DLD1 (cell line): ENCODE measurements around the gene C1orf35.

ENCODE experiments used
- in situ Hi-C: cut with HindIII; loops from 2 replicates; pipeline ENCODE4 v1.10.0; 2017; ENCODE audit warnings: low sequenced_read_pairs

The C1orf35 gene

DNA sequence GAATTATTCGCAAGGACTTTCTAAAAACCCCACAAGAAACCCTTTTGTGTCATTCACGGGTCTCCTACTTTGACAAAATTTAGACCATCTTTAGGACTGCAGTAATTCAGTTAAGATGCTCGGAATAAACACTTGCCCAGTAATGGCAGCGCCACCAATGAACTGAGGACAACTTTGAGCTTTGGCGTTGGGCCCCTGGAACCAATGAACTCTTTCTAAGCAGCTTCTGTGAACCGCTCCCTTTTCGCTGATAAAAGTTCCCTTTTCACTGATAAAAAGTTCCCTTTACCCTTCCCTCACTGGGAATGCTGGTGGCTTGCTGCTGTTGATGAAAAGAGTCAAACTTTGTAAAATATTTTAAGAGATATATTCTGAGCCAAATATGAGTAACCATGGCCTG is 7.4 kb upstream of the C1orf35 start:
- in situ Hi-C loops: no loop called here

DNA sequence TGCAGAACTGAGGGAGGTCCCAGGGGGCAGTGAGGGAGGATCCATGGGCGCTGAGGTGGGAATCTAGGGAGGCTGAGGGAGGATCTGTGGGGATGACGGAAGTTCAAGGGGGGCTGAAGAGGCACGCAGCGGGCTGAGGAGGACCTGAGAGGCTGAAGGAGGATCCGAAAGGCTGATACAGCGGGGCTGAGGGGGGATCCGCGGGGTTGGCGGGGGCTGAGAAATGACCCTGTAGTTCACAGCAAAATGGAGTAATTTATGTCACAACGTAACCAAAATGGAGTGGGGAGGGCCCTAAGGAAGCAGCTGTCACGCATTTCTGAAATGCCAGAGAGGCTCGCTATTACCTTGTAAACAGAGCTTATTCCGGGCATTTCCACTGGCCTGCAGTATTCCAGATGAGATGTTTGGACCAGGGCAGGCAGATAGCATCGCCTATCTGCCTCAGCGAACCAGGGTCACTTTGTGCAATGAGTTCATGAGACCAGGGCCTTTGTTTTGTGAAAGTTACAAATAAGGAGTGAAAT is 6.9 kb upstream of the C1orf35 start:
- in situ Hi-C loops: no loop called here

DNA sequence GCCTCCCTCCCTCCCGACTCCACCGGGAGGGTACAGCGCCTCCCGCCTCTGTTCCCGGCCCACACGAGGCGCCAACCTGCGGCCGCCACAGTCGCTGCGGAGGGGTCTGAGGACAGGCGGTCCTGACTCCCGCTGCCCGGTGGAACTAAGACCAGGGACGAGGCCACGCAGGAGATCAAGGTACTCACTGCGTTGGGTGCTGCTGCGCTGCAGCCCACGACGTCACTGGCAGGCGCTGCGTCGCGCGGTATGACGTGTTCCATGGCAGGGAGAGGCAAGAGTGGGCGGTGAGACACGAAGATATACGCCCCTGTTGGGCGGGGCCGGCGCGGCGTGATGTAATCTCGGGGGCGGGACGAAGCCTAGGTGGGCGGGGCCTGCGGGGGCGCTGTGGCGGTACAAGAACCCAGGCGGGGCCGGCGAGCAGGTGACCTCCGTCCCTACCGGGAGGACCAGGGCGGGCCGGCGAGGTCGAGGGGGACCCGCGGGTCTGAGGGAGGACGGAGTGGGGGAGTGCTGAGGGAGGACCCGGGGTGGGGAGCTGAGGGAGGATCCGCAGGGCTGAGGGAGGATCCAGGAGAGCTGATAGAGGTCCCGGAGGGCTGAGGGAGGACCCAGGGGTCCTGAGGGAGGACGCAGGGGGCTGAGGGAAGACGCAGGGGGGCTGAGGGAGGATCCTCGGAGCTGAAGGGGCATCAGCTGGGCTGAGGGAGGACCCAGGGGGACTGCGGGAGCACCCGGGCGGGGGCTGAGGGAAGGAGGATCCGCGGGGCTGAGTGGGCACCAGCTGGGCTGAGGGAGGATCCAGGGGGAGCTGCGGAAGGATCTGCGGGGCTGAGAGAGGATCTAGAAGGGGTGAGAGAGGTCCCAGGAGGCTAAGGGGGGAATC is 6.2 kb upstream of the C1orf35 start, which contains the start of gene MRPL55:
Gene MRPL55 (minus strand): TSS at position 227 of the 889 bp plus-strand sequence. CDS start 1,039 bp downstream, outside the sequence.
- in situ Hi-C loops: no loop called here

DNA sequence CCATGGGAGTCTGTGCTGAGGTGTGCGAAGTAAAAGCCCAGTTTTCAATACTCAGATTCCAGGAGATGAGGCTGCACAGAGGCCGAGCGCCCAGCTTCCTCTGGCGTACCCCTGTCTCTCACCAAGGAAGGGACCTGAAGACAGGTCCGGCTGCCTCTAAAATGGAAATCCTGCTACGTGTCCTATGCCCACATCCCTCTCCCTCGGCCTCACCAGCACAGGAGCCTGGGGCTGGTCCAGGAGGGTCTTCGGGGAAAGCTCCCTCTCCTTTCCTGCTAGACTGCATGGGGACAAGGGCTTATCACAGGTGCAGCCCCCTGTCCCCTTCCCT is 5.6 kb upstream of the C1orf35 start:
- in situ Hi-C loops: no loop called here

- in situ Hi-C loops: no loop called here
Measured at GRCh38 chr1:228108055-228108690, 5.0 kb upstream of the C1orf35 start.

GRCh38 chr1:228107636-228108035 is 4.5 kb upstream of the C1orf35 start:
- in situ Hi-C loops: no loop called here

DNA sequence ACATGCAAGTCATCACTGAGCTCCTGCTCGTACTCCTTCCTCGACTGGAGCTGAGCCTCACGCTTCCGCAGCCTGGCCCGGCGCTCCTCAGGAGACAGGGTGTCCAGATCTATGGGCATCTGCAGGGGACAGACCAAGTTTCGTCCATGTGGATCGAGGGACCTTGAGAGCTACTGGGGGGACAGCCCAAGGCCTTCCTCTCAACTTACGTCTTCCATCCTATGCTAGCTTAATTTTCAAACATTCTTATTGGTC is 3.6 kb upstream of the C1orf35 start:
- in situ Hi-C loops: no loop called here

- in situ Hi-C loops: no loop called here
Measured at GRCh38 chr1:228105996-228106799, 3.1 kb upstream of the C1orf35 start.

DNA sequence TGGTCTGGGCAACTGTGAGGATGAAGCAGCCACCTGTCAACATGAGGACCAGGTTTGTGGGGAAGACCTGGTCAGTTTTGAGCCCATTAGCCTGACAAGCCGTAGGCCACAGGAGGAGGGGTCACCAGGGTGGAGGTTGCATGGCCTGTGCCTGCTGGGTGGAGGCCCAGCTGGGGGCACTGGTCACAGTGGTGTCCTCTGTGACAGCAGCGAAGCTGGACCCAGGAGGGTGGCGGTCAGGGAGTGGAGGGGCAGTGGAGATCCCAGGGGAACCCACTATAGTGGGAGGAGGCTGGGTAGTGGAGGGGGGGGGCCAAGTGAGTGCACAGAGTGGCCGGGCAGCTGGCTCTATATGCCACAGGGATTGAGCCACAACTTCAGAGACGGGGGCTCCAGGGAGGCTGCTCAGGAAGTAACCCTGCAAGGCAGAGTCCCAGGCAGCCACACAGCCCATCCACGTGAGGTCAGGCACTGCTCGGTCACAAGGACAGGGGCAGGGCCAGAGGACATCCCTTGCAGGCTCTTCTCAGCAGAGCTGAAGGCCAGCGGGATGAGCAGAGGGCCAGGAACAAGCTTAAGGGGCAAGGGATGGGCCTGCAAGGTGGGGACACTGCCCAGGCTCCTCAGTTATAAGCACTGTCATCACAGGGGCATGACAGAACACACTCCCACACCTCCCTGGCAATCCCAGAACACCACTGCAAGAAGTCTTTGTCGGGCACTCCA is 2.3 kb upstream of the C1orf35 start:
- in situ Hi-C loops: no loop called here

GRCh38 chr1:228104526-228105269 is 1.6 kb upstream of the C1orf35 start:
- in situ Hi-C loops: no loop called here

GRCh38 chr1:228101994-228102790 is 933 bp downstream of the C1orf35 start:
- in situ Hi-C loops: no loop called here

- in situ Hi-C loops: no loop called here
Measured at GRCh38 chr1:228101614-228101993, 1.5 kb downstream of the C1orf35 start.

GRCh38 chr1:228100822-228101613 is 2.1 kb downstream of the C1orf35 start:
- in situ Hi-C loops: no loop called here

GRCh38 chr1:228099331-228099732 is 3.8 kb downstream of the C1orf35 start:
- in situ Hi-C loops: no loop called here

DNA sequence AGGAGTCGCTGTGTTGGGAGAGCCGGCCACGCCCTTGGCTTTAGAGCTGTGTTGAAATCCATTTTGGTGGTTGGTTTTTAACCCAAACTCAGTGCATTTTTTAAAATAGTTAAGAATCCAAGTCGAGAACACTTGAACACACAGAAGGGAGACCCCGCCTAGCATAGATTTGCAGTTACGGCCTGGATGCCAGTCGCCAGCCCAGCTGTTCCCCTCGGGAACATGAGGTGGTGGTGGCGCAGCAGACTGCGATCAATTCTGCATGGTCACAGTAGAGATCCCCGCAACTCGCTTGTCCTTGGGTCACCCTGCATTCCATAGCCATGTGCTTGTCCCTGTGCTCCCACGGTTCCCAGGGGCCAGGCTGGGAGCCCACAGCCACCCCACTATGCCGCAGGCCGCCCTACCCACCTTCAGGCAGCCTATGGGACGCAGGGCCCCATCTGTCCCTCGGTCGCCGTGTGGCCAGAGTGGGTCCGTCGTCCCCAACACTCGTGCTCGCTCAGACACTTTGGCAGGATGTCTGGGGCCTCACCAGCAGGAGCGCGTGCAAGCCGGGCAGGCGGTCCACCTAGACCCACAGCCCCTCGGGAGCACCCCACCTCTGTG is 4.7 kb downstream of the C1orf35 start:
- in situ Hi-C loops: no loop called here

DNA sequence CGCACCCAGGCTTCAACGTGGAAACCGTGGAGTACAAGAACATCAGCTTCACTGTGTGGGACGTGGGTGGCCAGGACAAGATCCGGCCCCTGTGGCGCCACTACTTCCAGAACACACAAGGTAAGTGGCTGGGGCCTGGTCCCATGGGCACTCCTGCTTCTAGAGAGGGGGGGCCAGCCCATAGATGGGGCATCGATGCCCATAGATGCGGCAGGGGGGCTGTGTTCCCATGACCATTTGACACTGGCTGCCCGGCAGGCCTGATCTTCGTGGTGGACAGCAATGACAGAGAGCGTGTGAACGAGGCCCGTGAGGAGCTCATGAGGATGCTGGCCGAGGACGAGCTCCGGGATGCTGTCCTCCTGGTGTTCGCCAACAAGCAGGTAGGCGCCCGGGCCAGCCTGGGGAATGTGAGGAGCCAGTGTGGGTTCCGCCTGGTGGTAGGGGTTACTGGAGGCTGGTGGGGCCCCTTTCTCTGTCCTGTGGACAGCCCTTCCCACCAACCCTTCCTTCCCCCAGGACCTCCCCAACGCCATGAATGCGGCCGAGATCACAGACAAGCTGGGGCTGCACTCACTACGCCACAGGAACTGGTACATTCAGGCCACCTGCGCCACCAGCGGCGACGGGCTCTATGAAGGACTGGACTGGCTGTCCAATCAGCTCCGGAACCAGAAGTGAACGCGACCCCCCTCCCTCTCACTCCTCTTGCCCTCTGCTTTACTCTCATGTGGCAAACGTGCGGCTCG is 5.6 kb downstream of the C1orf35 start:
- in situ Hi-C loops: no loop called here
